Tibial nerve (tissue), 4 donors: ENCODE measurements around the gene HSPB7.
"Not testable (repeated sequence)": the region's sequence is repeated elsewhere in the genome, so short reads cannot be mapped to it uniquely, and the experiment has no call there.

Source experiments
- EP300 ChIP-seq, 2 donors: sonication (generic); formaldehyde crosslinking; IDR thresholded peaks; one replicate each; pipeline ENCODE4 v1.6.1; 2017; ENCODE audit warnings: antibody characterized with exemption in 2 of 2, mild to moderate bottlenecking in 1 of 2
- POLR2A ChIP-seq, 2 donors: fragments of 450-650 bp; IDR thresholded peaks; one replicate each; pipeline ENCODE4 v1.6.1; 2017; ENCODE audit warnings: antibody characterized with exemption in 2 of 2, mild to moderate bottlenecking in 2 of 2, moderate library complexity in 2 of 2
- TF ChIP-seq, protein P1 (sequence below), 5 experiments: fragments of 200-600 bp in 3 of 5; fragments of 450-650 bp in 2 of 5; sonication (generic) in 3 of 5; IDR thresholded peaks; one replicate each; pipeline ENCODE4 v1.5.1; 2016 to 2019; ENCODE audit warnings: antibody characterized with exemption in 5 of 5, mild to moderate bottlenecking in 3 of 5, moderate library complexity in 2 of 5

DNA sequence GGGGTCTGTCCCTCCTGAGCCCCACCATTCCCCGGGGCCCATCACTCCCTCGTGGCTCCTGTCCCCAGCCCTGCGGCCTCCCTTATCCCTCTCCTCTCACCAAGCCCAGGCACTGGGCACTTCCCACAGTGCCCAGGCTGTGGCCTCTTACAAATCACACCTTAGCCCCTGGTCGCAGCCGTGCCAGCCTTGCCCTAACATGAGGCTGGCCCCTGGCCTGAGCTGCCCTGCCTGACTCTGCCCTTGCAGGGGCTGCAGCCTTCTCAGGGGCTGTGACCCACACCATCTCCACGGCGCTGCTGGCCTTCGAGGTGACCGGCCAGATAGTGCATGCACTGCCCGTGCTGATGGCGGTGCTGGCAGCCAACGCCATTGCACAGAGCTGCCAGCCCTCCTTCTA lies 34.1 kb upstream of the HSPB7 start:
- TF ChIP-seq, protein P1, sequence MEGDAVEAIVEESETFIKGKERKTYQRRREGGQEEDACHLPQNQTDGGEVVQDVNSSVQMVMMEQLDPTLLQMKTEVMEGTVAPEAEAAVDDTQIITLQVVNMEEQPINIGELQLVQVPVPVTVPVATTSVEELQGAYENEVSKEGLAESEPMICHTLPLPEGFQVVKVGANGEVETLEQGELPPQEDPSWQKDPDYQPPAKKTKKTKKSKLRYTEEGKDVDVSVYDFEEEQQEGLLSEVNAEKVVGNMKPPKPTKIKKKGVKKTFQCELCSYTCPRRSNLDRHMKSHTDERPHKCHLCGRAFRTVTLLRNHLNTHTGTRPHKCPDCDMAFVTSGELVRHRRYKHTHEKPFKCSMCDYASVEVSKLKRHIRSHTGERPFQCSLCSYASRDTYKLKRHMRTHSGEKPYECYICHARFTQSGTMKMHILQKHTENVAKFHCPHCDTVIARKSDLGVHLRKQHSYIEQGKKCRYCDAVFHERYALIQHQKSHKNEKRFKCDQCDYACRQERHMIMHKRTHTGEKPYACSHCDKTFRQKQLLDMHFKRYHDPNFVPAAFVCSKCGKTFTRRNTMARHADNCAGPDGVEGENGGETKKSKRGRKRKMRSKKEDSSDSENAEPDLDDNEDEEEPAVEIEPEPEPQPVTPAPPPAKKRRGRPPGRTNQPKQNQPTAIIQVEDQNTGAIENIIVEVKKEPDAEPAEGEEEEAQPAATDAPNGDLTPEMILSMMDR (IDR thresholded peaks at IDR 0.05), result not testable (repeated sequence)
- not testable (repeated sequence) for TF ChIP-seq POLR2A, EP300 (IDR thresholded peaks at IDR 0.05)
